Fibroblast of the aortic adventitia (primary cell): ENCODE measurements around the gene OSCAR. TPM values are rescaled to one million over a fixed set of nuclear protein-coding genes. Genes with fewer than 3 reads are reported as not detected.

ENCODE experiments used
- DNase-seq: peaks from one replicate; pipeline ENCODE4 v3.0.0-alpha.2; 2010; ENCODE audit warnings: low read depth
- H3K4me3 ChIP-seq: 2 replicates; pipeline ENCODE4 v1.5.1; 2011; ENCODE audit warnings: low read depth, mild to moderate bottlenecking, control low read depth, low read length, moderate library complexity
- total RNA-seq: library from RNA; depleted of rRNA; stranded (reverse); fragments of >200 nt; gene quantifications from 2 replicates; pipeline ENCODE4 v1.2.3, GENCODE V29; 2012; ENCODE audit warnings: low replicate concordance
- TF ChIP-seq, protein P1 (sequence below): IDR thresholded peaks from 2 replicates; pipeline ENCODE4 v1.5.1; 2011; ENCODE audit warnings: mild to moderate bottlenecking, low read length, control low read depth, inconsistent platforms; ENCODE audit not compliant: insufficient read depth

Gene OSCAR, protein sequence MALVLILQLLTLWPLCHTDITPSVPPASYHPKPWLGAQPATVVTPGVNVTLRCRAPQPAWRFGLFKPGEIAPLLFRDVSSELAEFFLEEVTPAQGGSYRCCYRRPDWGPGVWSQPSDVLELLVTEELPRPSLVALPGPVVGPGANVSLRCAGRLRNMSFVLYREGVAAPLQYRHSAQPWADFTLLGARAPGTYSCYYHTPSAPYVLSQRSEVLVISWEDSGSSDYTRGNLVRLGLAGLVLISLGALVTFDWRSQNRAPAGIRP
- 0.63 and 2.5 TPM in 2 replicates for total RNA-seq

DNA sequence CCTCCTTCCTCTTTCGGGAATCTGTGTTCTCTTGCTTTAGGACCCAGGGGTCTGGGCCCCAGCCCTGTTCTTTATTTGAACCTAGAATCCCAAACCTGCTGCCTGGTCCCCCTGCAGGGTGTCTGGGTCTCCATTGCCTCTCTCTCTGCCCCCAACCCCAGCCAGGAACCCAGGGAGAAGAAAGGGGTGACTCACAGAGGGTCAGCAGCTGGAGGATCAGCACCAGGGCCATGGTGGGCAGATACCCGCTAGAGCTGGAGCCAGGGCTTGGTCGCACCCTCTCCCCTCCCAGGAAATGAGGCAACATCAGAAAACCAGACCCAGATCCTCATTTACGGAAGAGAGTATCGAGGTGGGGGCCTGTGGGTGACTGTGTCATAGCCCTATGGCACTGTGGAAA lies at the start of gene OSCAR:
Gene OSCAR (minus strand): TSS at position 243 of the 400 bp plus-strand sequence. CDS start 11 bp downstream, at position 232.
- TF ChIP-seq, protein P1, sequence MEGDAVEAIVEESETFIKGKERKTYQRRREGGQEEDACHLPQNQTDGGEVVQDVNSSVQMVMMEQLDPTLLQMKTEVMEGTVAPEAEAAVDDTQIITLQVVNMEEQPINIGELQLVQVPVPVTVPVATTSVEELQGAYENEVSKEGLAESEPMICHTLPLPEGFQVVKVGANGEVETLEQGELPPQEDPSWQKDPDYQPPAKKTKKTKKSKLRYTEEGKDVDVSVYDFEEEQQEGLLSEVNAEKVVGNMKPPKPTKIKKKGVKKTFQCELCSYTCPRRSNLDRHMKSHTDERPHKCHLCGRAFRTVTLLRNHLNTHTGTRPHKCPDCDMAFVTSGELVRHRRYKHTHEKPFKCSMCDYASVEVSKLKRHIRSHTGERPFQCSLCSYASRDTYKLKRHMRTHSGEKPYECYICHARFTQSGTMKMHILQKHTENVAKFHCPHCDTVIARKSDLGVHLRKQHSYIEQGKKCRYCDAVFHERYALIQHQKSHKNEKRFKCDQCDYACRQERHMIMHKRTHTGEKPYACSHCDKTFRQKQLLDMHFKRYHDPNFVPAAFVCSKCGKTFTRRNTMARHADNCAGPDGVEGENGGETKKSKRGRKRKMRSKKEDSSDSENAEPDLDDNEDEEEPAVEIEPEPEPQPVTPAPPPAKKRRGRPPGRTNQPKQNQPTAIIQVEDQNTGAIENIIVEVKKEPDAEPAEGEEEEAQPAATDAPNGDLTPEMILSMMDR: no peak
- H3K4me3 ChIP-seq: peak within 1 kb of the TSS; percentile 13
- DNase-seq: peak; percentile 33

DNA sequence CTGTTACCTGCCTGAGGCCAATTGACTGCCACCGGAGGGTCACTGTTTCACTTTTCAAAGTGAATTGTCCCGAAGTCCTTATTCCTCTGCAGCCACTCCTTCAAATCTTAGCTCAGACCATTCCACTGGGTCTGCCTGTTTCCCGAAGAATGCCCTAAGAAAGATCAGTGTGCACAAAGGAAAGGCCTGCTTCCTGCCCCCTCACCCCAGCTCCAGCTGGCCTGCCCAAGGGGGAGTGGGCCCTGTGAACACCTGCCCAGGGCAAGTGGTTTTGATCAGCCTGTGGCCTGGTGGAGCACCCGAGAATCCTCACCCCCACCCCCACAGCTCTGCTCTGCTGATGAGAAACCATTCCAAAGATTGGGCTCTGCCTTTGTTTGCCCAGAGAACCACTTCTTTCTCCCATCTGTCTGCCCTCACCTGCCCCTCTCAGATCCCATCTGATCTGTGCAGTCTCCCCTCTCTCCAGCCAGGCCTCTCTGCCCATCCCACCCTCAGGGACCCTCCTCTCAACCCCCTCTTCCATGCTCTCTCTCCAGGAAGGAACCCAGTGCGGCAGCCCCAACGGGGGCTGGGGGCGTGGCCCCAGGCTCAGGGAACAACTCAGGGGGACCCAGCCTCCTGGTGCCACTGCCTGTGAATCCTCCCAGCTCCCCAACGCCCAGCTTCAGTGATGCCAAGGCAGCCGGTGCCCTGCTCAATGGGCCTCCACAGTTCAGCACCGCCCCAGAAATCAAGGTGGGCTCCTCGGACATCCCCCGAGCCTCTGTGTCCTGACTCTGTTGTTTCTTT lies 48.6 kb upstream of the OSCAR start:
- TF ChIP-seq, protein P1: no peak
- DNase-seq: no peak

GRCh38 chr19:54148158-54148557 lies 47.6 kb upstream of the OSCAR start:
- DNase-seq: no peak
- TF ChIP-seq, protein P1: no peak
- H3K4me3 ChIP-seq: no peak overlapping the region

More for the DNA sequence above, 48.6 kb upstream of the OSCAR start:
- H3K4me3 ChIP-seq: no peak overlapping the region

- H3K4me3 ChIP-seq: no peak overlapping the region
- DNase-seq: peak; percentile 49
- TF ChIP-seq, protein P1: no peak
Measured at GRCh38 chr19:54147676-54148075, 47.1 kb upstream of the OSCAR start.

GRCh38 chr19:54145541-54146158 lies 45.0 kb upstream of the OSCAR start:
- DNase-seq: no peak
- no peak overlapping the region for H3K4me3 ChIP-seq
- TF ChIP-seq, protein P1: no peak

GRCh38 chr19:54142166-54142780 lies 41.7 kb upstream of the OSCAR start:
- DNase-seq: no peak
- TF ChIP-seq, protein P1: no peak
- no peak overlapping the region for H3K4me3 ChIP-seq
